AG04449 (cell line): ENCODE measurements around the gene SLCO2A1.

ENCODE experiments used
- CTCF ChIA-PET: fragments of 350-600 bp; formaldehyde crosslinking; extraction: SDS; loops from one replicate; lab custom pipeline; 2021; ENCODE audit warnings: antibody characterized with exemption; lab: Yijun Ruan, JAX
- POLR2A ChIA-PET: fragments of 400-600, 350-600 bp; formaldehyde crosslinking; extraction: SDS; loops from one replicate; lab custom pipeline; 2020; ENCODE audit warnings: antibody characterized with exemption, inconsistent platforms; lab: Yijun Ruan, JAX
- DNase-seq: peaks from one replicate; pipeline ENCODE4 v3.0.0-alpha.2; 2010; ENCODE audit warnings: low read depth, low spot score
- H3K4me3 ChIP-seq: 2 replicates; pipeline ENCODE4 v1.5.1; 2011; ENCODE audit warnings: low read depth, mild to moderate bottlenecking, control low read depth, low read length
- TF ChIP-seq, protein P1 (sequence below): IDR thresholded peaks from one replicate; pipeline ENCODE4 v1.5.1; 2011; ENCODE audit warnings: mild to moderate bottlenecking, moderate library complexity, low read length, control low read depth, inconsistent platforms; ENCODE audit not compliant: insufficient read depth; ENCODE audit errors: missing control alignments

SLCO2A1 gene

GRCh38 chr3:133958071-133958805 is 71.5 kb downstream of the SLCO2A1 start:
- no peak for DNase-seq

GRCh38 chr3:133956982-133957381 is 72.7 kb downstream of the SLCO2A1 start:
- DNase-seq, result no peak
- H3K4me3 ChIP-seq, result no peak overlapping the region
- CTCF ChIA-PET, result interaction anchor here (0.8 to 1.5 kb wide), 2 partner anchors 8 to 10 kb away, joined by 4 read pairs; no protein-coding TSS in a partner anchor
- TF ChIP-seq, protein P1, sequence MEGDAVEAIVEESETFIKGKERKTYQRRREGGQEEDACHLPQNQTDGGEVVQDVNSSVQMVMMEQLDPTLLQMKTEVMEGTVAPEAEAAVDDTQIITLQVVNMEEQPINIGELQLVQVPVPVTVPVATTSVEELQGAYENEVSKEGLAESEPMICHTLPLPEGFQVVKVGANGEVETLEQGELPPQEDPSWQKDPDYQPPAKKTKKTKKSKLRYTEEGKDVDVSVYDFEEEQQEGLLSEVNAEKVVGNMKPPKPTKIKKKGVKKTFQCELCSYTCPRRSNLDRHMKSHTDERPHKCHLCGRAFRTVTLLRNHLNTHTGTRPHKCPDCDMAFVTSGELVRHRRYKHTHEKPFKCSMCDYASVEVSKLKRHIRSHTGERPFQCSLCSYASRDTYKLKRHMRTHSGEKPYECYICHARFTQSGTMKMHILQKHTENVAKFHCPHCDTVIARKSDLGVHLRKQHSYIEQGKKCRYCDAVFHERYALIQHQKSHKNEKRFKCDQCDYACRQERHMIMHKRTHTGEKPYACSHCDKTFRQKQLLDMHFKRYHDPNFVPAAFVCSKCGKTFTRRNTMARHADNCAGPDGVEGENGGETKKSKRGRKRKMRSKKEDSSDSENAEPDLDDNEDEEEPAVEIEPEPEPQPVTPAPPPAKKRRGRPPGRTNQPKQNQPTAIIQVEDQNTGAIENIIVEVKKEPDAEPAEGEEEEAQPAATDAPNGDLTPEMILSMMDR, result no peak
- POLR2A ChIA-PET, result no interaction called here

More at GRCh38 chr3:133958071-133958805, 71.5 kb downstream of the SLCO2A1 start:
- no peak overlapping the region for H3K4me3 ChIP-seq
- ChIA-PET POLR2A (no interaction called here), CTCF (no interaction called here)
- TF ChIP-seq, protein P1, result no peak

- no peak overlapping the region for H3K4me3 ChIP-seq
- DNase-seq, result no peak
- ChIA-PET POLR2A (no interaction called here), CTCF (interaction anchor here (0.8 to 1.5 kb wide), 3 partner anchors 9 to 12 kb away, joined by 3 to 4 read pairs (median 4); no protein-coding TSS in a partner anchor)
- TF ChIP-seq, protein P1, result no peak
Measured at GRCh38 chr3:133956353-133956752, 73.4 kb downstream of the SLCO2A1 start.

GRCh38 chr3:133955892-133956291 is 73.8 kb downstream of the SLCO2A1 start:
- POLR2A ChIA-PET, result no interaction called here
- no peak overlapping the region for H3K4me3 ChIP-seq
- no peak for DNase-seq
- CTCF ChIA-PET, result interaction anchor here (1.3 to 1.5 kb wide), 2 partner anchors 9 to 12 kb away, joined by 3 to 4 read pairs; no protein-coding TSS in a partner anchor
- TF ChIP-seq, protein P1, result no peak

DNA sequence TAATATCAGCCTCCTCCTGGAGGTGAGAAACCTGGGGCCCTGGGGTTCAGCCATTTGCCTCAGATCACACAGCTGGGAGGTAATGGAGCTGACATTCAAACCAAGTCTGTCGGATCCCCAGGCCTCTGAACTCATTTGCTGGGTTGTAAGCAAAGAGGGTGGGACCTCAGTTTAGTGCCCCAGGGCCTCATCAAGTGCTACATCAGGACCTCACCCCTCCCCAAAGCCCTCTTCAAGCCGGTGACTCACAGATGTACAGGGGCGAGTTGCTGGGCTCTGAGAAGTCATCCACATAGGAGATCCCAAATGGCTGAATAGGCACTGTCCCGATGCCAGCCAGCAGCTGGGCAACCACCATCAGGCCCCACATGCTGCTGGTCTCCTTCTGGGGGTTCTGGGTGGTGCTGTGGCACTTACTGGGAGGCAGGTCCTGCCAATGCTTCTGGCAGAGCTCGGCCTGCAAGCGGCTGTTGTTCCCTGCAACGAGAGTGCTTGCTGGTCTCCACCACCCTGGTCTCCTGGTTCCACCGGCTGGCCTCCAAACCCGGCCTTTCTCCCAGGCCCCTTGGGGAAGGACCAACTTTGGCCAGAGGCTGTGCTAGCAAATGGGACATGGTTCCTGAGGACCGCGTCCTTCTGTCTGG is 74.9 kb downstream of the SLCO2A1 start:
- CTCF ChIA-PET, result no interaction called here
- POLR2A ChIA-PET, result no interaction called here
- no peak for DNase-seq
- TF ChIP-seq, protein P1, result no peak
- no peak overlapping the region for H3K4me3 ChIP-seq

GRCh38 chr3:133953297-133953696 is 76.4 kb downstream of the SLCO2A1 start:
- POLR2A ChIA-PET, result no interaction called here
- CTCF ChIA-PET, result interaction anchor here (0.8 to 1.1 kb wide), 2 partner anchors 12 to 259 kb away, joined by 3 to 4 read pairs; no protein-coding TSS in a partner anchor
- DNase-seq, result no peak
- H3K4me3 ChIP-seq, result no peak overlapping the region
- TF ChIP-seq, protein P1, result no peak
